ENCODE results near the gene ZNF619. TPM values are rescaled to one million over a fixed set of nuclear protein-coding genes. Genes with fewer than 3 reads are reported as not detected.

ZNF619 gene
- total and polyA plus RNA-seq, 2 of the 13 experiments (the other 11 are each of a cell fraction or from before 2014, with no cell fraction given): 0.83 to 5.2 TPM

DNA sequence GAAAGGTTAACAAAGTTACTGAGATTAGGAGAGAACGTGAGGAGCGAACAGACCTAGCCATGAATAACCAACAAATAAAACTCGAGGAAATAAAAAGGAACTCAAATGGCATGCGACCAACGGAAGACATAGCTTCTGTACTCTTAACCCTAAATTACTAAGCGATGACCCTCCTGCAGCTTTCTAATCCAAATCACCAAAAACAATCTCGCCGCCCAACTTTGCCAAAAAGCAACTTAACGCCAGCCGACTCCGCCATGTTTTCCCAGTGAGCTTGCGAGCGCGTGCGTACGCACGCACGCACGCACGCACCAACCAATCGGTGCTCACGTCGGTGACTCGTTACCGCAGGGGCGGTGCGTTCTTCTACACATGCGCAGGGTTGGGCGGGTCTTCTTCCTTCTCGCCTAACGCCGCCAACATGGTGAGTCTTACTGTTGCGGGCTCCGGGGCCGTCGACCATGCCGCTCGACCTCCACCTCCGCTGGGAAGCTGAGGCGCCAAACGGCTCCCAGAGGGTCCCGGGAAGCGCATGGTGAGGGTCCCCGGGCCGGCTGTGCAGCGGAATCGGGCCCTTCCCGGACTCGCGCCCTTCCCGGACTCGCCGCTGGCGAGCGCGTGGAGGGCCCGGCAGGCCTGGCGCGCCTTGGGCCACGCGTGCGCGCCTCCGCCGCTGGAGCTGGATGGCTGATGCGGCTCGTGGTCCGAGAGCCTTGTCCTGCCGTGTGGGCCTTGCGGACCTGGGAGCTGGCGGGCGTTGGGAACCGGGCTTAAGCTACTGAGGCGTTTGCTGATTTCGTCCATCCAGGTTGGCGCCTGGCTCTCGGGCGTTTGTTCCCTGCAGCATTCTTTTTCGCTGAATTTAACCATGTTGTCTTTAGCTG is 19.7 kb upstream of the ZNF619 start, which contains the start of gene RPL14 (continued):
- TF ChIP-seq, protein P1, sequence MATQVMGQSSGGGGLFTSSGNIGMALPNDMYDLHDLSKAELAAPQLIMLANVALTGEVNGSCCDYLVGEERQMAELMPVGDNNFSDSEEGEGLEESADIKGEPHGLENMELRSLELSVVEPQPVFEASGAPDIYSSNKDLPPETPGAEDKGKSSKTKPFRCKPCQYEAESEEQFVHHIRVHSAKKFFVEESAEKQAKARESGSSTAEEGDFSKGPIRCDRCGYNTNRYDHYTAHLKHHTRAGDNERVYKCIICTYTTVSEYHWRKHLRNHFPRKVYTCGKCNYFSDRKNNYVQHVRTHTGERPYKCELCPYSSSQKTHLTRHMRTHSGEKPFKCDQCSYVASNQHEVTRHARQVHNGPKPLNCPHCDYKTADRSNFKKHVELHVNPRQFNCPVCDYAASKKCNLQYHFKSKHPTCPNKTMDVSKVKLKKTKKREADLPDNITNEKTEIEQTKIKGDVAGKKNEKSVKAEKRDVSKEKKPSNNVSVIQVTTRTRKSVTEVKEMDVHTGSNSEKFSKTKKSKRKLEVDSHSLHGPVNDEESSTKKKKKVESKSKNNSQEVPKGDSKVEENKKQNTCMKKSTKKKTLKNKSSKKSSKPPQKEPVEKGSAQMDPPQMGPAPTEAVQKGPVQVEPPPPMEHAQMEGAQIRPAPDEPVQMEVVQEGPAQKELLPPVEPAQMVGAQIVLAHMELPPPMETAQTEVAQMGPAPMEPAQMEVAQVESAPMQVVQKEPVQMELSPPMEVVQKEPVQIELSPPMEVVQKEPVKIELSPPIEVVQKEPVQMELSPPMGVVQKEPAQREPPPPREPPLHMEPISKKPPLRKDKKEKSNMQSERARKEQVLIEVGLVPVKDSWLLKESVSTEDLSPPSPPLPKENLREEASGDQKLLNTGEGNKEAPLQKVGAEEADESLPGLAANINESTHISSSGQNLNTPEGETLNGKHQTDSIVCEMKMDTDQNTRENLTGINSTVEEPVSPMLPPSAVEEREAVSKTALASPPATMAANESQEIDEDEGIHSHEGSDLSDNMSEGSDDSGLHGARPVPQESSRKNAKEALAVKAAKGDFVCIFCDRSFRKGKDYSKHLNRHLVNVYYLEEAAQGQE (IDR thresholded peaks at IDR 0.05; ENCODE audit: borderline replicate concordance in 1 of 2, low read depth in 1 of 2, low read length in 2 of 2): peak in 1 of 2 experiments; percentile 6; a peak in 1 of 4 replicates
- no peak for TF ChIP-seq RARG (CRISPR knock-in tag; IDR thresholded peaks at IDR 0.05; ENCODE audit: low read depth)
- peak; percentile 70; the same call in 1 of the 2 replicates for TF ChIP-seq MEIS2 (CRISPR knock-in tag; IDR thresholded peaks at IDR 0.05)
- TF ChIP-seq MTA3 (CRISPR knock-in tag; IDR thresholded peaks at IDR 0.05): no peak
- peak; percentile 28; the same call in 1 of the 2 replicates for TF ChIP-seq IRF2 (CRISPR knock-in tag; IDR thresholded peaks at IDR 0.05)
- TF ChIP-seq ZSCAN12 (CRISPR knock-in tag; IDR thresholded peaks at IDR 0.05): peak; percentile 87
- TF ChIP-seq, protein P2, sequence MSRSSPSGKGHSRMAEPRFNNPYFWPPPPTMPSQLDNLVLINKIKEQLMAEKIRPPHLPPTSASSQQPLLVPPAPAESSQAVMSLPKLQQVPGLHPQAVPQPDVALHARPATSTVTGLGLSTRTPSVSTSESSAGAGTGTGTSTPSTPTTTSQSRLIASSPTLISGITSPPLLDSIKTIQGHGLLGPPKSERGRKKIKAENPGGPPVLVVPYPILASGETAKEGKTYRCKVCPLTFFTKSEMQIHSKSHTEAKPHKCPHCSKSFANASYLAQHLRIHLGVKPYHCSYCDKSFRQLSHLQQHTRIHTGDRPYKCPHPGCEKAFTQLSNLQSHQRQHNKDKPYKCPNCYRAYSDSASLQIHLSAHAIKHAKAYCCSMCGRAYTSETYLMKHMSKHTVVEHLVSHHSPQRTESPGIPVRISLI (CRISPR knock-in tag; IDR thresholded peaks at IDR 0.05; ENCODE audit: borderline replicate concordance): no peak
- TF ChIP-seq, protein P3, sequence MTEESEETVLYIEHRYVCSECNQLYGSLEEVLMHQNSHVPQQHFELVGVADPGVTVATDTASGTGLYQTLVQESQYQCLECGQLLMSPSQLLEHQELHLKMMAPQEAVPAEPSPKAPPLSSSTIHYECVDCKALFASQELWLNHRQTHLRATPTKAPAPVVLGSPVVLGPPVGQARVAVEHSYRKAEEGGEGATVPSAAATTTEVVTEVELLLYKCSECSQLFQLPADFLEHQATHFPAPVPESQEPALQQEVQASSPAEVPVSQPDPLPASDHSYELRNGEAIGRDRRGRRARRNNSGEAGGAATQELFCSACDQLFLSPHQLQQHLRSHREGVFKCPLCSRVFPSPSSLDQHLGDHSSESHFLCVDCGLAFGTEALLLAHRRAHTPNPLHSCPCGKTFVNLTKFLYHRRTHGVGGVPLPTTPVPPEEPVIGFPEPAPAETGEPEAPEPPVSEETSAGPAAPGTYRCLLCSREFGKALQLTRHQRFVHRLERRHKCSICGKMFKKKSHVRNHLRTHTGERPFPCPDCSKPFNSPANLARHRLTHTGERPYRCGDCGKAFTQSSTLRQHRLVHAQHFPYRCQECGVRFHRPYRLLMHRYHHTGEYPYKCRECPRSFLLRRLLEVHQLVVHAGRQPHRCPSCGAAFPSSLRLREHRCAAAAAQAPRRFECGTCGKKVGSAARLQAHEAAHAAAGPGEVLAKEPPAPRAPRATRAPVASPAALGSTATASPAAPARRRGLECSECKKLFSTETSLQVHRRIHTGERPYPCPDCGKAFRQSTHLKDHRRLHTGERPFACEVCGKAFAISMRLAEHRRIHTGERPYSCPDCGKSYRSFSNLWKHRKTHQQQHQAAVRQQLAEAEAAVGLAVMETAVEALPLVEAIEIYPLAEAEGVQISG (CRISPR knock-in tag; IDR thresholded peaks at IDR 0.05): peak; percentile 83
- TF ChIP-seq ARHGAP35 (CRISPR knock-in tag; IDR thresholded peaks at IDR 0.05; ENCODE audit: borderline replicate concordance): peak; percentile 73; the same call in 1 of the 2 replicates
- no peak for TF ChIP-seq TCF12 (IDR thresholded peaks at IDR 0.05)
- no peak for TF ChIP-seq TCF12 (CRISPR knock-in tag; IDR thresholded peaks at IDR 0.05)
- no peak for TF ChIP-seq ZNF383 (CRISPR knock-in tag; IDR thresholded peaks at IDR 0.05; ENCODE audit: borderline replicate concordance)
- TF ChIP-seq, protein P4, sequence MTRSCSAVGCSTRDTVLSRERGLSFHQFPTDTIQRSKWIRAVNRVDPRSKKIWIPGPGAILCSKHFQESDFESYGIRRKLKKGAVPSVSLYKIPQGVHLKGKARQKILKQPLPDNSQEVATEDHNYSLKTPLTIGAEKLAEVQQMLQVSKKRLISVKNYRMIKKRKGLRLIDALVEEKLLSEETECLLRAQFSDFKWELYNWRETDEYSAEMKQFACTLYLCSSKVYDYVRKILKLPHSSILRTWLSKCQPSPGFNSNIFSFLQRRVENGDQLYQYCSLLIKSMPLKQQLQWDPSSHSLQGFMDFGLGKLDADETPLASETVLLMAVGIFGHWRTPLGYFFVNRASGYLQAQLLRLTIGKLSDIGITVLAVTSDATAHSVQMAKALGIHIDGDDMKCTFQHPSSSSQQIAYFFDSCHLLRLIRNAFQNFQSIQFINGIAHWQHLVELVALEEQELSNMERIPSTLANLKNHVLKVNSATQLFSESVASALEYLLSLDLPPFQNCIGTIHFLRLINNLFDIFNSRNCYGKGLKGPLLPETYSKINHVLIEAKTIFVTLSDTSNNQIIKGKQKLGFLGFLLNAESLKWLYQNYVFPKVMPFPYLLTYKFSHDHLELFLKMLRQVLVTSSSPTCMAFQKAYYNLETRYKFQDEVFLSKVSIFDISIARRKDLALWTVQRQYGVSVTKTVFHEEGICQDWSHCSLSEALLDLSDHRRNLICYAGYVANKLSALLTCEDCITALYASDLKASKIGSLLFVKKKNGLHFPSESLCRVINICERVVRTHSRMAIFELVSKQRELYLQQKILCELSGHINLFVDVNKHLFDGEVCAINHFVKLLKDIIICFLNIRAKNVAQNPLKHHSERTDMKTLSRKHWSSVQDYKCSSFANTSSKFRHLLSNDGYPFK (CRISPR knock-in tag; IDR thresholded peaks at IDR 0.05; ENCODE audit: borderline replicate concordance): no peak; the same call in 1 of the 2 replicates
- TF ChIP-seq, protein P5, sequence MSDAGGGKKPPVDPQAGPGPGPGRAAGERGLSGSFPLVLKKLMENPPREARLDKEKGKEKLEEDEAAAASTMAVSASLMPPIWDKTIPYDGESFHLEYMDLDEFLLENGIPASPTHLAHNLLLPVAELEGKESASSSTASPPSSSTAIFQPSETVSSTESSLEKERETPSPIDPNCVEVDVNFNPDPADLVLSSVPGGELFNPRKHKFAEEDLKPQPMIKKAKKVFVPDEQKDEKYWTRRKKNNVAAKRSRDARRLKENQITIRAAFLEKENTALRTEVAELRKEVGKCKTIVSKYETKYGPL (CRISPR knock-in tag; IDR thresholded peaks at IDR 0.05): no peak

All from HepG2 (cell line).